Embryonic facial prominence (tissue), 1 donor: Measurements from ENCODE around the gene GLMP.

Experiments used
- DNase-seq: peaks from one replicate; pipeline ENCODE4 v3.0.0-alpha.2; 2016; ENCODE audit errors: extremely low spot score

The GLMP gene

GRCh38 chr1:156286061-156286460 is 9.4 kb downstream of the GLMP start:
- no peak for DNase-seq

GRCh38 chr1:156285437-156285836 is 10.0 kb downstream of the GLMP start:
- no peak for DNase-seq

- no peak for DNase-seq
These were observed 10.7 kb downstream of the GLMP start for GRCh38 chr1:156284757-156285156.

- no peak for DNase-seq
These were observed 11.4 kb downstream of the GLMP start, which contains the start of gene TMEM79 for GRCh38 chr1:156284112-156284511. Gene TMEM79, plus strand, starts transcription at chr1:156284325. Its CDS starts 902 bp downstream, at chr1:156285227.

- no peak for DNase-seq
These were observed 12.0 kb downstream of the GLMP start for GRCh38 chr1:156283521-156283920.

GRCh38 chr1:156282479-156283222 is 12.8 kb downstream of the GLMP start, which contains the start of gene SMG5:
Gene SMG5, minus strand, starts transcription at chr1:156282825. Its CDS starts 145 bp downstream, at chr1:156282680.
- peak; percentile 97 for DNase-seq

GRCh38 chr1:156281693-156282478 is 13.6 kb downstream of the GLMP start:
- no peak for DNase-seq

- DNase-seq: no peak
These were observed 14.2 kb downstream of the GLMP start for GRCh38 chr1:156281281-156281680.

- no peak for DNase-seq
These were observed 15.6 kb downstream of the GLMP start for GRCh38 chr1:156279837-156280236.

GRCh38 chr1:156276966-156277381 is 18.5 kb downstream of the GLMP start:
- no peak for DNase-seq

- DNase-seq: no peak
These were observed 18.9 kb downstream of the GLMP start for GRCh38 chr1:156276532-156276931.

- DNase-seq: no peak
These were observed 25.2 kb downstream of the GLMP start for GRCh38 chr1:156270314-156270713.

- DNase-seq: no peak
These were observed 27.1 kb downstream of the GLMP start for GRCh38 chr1:156268336-156268735.

GRCh38 chr1:156266051-156266450 is 29.4 kb downstream of the GLMP start:
- no peak for DNase-seq

GRCh38 chr1:156263288-156263655 is 32.2 kb downstream of the GLMP start:
- DNase-seq: no peak

GRCh38 chr1:156262461-156263287 is 32.8 kb downstream of the GLMP start:
- no peak for DNase-seq

GRCh38 chr1:156260896-156261295 is 34.6 kb downstream of the GLMP start:
- no peak for DNase-seq

- DNase-seq: no peak
These were observed 35.7 kb downstream of the GLMP start for GRCh38 chr1:156259805-156260204.

GRCh38 chr1:156258859-156259258 is 36.6 kb downstream of the GLMP start:
- DNase-seq: no peak

GRCh38 chr1:156257711-156258110 is 37.8 kb downstream of the GLMP start:
- DNase-seq: no peak

GRCh38 chr1:156253634-156254033 is 41.8 kb downstream of the GLMP start:
- DNase-seq: no peak

- DNase-seq: no peak
These were observed 44.0 kb downstream of the GLMP start for GRCh38 chr1:156251527-156251926.
